NB4 (cell line): Measurements from ENCODE around the gene DENND4A.

Source experiments
- CTCF ChIP-seq: IDR thresholded peaks from one replicate; pipeline ENCODE4 v1.5.1; 2012; ENCODE audit warnings: low read depth, low read length
- MYC ChIP-seq: IDR thresholded peaks from 2 replicates; pipeline ENCODE4 v1.6.1; 2011; ENCODE audit warnings: low read depth, low read length
- POLR2A ChIP-seq: IDR thresholded peaks from 2 replicates; pipeline ENCODE4 v1.6.1; 2011; ENCODE audit warnings: mild to moderate bottlenecking; ENCODE audit not compliant: insufficient read length; ENCODE audit errors: extremely low read depth

- TF ChIP-seq CTCF: no peak
- TF ChIP-seq POLR2A: no peak
- TF ChIP-seq MYC: no peak
Measured at GRCh38 chr15:65787260-65787659, 4.8 kb downstream of the DENND4A start.
